Germinal center (tissue), 1 donor: ENCODE measurements around the gene MVB12B.
"Not testable (repeated sequence)": the region's sequence is repeated elsewhere in the genome, so short reads cannot be mapped to it uniquely, and the experiment has no call there.

Experiments
- DNase-seq: peaks from one replicate; pipeline ENCODE4 v3.0.0; 2012; ENCODE audit warnings: mixed read lengths, low spot score

Gene MVB12B

DNA sequence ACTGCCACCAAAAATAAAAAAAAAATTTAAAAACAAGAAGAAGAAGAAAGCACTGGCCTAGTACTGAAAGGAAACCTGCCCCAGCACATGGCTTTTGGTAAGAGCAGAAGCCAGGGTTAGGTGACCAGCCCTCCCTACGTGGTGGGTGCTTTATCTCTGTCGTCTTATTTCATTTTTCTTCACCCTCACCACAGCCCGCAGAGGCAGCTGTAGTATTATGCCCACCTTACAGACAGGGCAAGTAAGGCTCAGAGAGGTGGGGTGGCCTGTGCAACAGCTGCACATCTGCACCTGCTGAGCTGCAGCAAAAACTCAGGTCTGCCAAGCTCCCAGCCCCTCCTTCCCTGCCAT, 146.3 kb downstream of the MVB12B start:
- DNase-seq: no peak

DNA sequence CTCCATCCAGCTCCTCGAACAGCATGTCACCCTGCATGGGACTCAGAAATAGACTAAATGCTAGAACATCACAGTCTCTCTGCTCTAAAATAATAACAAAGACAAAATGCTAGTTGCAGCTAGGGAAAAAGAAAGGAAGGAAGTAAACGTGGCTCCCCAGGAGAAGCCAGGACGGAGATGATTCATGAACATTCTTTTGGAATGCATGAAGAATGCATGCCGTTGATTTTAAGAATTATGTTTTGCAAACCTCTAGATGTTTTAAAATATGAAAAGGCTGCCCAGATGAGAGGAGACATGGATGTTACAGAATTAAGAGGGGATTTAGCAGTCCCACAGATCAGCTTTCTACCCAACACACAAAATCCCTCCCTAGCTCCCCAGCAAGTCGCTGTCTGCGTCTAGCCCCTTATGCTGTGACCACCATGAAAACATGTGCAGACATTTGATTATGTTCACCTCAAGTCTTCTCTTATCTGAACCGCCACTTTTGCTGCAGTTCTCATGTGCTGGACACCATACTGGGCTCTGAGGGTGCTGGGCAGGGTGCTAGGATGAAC, 147.7 kb downstream of the MVB12B start:
- no peak for DNase-seq

DNA sequence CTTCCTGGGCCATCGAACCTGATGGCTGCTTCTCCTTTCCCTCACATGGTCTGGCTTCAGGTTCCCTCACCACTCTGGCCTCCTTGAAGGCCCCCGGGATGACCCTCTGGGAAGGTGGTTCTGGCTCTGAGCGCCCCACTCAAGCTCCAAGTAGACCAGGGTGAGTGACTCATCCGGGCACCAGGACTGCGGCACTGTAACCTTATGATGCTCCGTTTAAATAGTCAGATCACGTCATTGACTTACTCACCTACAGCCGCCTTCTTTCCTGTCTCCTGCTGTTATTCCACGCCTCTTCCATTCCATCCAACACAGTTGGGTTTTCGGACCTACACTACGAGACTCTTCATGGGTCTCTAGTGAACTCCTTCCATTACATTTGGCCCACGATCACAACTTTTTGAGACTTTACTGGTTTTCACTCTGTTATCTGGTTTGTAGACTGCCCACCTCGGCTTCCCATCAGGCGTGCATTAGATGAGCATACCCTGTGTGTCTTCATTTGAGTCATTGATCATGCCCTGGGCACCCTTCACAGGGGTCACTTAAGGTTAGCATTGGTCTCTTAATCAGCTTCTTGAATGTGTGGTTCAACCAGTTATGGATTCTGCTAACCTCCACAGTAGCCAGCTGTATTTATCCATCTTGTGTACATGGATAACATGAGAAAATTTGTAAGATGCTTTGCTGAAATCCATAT, 148.3 kb downstream of the MVB12B start:
- no peak for DNase-seq

DNA sequence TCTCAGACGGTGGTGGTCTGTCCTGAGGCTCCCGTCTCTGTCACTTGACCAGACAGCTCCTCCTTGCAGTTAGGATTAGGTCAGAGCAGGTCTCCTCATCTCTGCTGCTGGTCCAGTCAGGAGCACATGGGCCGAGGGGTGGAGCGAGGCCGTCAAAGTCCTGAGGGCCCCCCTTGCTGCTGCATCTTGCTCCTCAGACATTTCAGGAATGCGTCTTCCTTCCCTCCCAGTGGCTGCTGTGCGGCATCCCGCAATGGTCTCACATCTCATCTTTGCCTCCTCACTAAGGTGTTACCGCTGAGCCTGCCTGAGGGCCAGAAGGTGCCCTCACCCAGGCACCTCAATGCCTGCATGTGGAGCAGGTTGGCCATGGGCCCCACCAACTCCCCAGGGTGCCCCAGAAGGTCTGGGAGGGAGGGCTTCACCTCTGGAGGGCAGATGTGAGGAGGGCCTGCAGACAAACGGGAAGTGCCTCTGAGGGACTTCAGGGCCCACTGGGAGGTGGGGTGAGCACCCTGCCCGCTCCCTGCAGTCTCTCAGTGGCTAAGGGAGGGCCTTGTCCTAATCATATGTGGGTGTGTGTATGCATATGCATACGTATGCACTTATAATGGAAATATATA, 149.4 kb downstream of the MVB12B start:
- DNase-seq: no peak

DNA sequence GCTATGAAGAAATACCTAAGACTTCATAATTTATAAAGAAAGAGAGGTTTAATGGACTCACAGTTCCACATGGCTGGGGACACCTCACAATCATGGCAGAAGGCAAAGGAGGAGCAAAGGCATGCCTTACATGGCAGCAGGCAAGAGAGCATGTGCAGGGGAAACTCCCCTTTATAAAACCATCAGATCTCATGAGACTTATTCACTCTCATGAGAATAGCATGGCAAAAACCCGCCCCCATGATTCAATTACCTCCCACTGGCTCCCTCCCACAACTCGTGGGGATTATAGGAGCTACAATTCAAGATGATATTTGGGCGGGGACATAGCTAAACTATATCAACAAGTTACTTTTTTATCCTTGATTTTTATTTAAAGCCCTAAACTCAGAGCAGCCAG, 150.8 kb downstream of the MVB12B start:
- DNase-seq: not testable (repeated sequence)

DNA sequence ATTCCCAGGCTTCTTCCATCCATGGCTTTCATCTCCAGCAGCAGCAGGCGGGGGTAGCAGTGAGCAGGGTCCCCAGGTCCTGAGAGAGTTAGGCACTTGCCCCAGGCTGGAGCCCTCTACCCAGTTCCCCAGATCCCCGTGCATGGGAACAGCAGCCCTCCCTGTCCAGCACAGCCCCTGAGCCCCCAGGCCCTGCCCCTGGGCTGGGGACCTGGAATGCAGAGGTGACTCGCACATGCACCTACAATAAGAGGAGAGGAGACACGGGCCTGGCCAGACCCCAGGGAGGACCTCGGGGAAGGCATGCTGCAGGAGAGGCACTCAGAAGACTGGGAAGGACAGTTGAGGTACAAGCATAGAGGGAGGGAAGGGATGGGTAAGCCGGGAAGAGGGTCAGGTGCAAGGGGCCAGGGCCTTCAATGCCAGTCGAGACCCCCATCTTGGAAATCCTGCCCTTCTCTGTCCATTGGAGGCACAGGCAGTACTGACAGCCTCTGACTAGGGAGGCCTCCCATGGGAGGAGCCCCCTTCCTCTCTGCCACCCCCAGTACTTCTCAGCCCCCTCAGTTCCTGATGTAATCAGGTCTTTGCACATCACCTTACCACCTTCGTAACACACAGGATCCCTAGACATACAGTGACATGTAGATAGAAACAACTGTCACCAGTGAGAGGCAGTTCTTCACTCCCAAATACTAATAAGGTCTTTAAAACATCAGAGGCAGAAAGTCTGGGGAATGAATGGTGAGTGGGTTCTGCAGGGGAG, 151.8 kb downstream of the MVB12B start:
- no peak for DNase-seq

DNA sequence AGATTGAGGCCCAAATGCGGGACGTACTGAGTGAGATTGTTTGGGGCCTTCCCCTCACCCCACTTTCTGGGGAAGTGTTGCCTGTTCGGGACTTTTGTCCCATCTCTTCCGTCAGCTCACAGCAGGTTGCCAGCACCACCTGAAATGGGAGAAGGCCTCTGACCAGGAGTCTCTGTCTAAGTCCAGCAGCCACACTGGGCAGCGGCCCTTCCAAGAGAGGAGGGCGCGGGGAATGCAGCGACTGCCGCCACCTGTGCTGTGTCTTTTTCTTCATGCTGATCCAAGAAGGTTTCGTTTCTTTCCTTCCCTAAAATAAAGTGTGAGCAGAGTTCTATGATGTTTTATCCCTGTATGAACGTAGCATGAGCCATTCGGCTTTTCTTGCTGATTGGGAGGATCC, 152.9 kb downstream of the MVB12B start:
- no peak for DNase-seq

DNA sequence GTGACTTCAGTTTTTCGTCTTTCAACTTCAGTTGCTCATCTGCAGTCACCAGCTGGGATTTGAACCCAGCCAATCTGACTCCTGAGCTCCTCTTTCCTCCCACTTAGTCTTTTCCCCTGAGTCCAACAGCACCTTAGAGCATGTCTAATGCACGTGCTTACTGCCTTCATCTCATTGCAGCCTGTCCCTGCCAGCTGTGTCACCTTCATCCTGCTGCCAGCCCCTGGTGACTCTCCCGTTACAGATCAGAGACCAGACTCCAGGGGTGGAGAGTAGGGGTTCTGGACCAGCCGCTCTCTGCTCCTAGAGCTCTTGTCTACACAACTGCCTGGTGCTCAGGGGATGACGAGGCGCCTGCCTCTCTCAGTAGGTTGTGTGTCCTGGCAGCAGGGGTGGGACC, 154.2 kb downstream of the MVB12B start:
- no peak for DNase-seq

DNA sequence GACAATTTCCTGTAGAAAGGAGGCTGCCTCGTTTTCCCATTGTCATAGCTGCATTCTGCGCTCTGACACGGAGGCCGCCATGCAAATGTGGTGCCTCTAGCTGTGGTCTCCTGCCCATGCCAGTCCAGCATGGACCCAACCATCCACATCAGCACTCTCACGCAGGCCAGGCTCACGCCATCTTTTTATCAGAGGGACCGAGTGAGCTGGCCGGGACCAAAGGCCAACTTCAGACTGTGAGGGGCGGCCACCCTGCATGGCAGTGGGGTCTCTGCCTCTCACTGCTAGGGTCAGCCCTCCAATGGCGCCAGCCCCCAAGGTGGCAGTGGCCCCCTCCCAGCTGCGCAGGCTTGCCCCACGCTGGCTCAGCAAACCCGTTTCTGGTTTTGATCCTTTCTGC, 155.2 kb downstream of the MVB12B start:
- DNase-seq: no peak

DNA sequence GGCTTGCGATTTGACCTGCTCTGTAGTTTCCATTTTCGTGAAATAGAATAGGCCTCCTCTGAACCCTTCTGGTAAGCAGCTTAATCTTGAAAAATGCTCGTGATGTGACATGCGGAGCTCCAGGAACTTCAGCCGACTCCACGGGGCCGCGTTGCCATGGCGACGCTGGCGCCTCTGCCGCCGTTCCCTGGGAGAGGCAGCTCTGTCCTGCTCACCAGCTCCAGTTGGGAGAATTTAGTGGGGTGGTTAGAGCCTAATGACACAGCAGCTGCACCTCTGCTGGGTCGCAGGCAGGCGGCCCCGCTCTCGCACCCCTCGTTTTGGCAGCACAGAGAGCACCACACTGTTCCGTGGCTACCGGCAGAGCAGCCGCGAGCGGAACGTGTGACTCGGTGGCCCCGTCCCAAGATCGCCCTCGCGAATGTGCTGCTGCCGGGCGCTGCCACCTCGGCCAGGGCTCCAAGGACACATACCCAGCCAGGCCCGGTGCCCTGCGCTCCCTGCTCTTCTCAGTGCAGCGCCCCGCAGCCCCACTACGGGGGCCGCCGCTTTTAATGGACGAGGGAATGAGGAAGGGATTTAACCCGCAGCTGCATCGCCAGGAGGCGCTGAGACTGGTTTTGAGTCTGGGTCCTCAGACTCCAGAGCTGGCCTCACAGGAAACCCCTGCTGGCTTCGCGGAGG, 155.9 kb downstream of the MVB12B start:
- DNase-seq: no peak

DNA sequence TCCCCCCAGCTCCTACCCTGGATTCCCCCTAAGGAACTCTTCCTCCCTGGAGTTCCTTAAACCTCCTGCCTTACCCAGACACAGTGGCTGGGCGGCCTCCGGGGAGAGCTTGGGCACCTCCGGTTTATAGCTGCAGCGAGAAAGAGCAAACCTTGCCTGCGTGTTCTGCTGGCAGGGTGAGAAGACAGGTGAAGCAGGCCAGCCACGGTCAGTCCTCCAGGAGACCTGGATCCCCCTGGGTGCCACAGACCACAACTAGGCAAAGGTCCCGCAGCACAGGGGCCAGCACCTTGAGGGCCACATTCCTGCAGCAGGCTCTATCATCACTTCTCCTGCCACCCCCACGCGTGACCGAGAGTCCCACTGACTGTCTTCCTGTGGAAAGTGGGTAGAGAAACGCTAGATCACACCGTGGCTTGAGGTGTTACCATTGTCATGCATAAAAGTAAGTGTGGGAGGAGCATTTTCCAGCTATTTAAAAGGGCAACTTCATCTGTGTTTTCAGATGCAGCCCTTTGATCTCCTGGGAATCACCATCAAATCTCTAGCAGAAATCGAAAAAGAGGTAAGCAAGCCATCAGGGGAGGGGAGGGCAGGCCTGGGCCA, 156.9 kb downstream of the MVB12B start:
- no peak for DNase-seq

DNA sequence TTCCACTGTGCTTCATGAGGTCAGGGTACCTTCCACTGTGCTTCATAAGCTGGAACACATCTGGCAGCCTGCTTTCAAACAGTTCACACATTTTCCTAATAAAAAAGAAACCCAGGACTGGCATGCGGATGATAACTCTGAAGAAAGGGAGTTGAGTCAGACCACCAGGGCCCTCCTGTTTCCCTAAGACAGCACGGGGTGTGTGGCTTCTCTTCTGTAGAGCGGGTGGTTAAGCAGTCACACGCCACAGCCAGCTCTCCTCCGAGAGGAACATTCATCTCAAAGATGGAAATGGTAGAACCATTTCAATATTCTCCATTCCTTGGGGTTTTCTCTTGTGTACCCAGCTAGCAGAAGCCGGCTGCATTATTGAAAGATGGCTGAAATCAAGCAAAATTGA, 159.0 kb downstream of the MVB12B start:
- no peak for DNase-seq

DNA sequence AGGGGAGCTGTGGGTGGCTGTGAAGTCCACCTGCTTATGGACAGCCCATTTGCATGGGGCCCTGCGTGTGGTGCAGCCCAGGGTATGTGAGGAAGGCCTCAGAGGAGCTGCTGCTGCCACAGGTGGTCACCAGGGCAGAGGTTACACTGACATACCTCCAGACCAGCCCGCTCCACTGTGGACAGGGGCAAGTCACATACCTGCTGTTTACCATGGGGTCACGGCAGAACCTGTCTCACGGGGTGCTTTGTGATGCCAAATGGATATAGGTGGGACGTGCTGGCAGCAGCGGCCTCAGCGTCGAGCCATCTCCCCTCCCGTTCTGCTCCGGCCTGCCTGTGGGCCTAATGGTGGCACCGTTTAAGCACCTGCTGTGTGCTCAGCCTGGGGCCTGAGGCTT, 159.6 kb downstream of the MVB12B start:
- no peak for DNase-seq

DNA sequence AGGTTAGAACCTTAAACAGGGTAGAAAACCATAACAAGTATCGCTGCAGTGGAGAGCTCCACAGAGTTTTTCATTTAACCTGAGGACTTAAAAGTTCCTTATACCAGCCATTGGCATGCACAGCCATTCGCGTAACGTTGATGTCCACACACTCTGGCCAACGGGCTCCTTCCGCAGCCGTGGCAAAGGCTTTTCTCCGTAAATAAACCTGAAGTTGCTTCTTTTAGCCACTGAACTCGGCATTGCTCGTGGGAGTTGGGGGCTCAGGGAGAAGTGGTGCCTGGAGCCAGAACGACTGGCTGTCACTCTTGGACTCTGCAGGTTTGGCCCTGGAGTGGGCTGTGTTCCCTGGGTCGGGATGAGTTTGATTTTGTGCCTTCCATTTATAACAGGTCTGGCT, 161.2 kb downstream of the MVB12B start:
- DNase-seq: no peak

DNA sequence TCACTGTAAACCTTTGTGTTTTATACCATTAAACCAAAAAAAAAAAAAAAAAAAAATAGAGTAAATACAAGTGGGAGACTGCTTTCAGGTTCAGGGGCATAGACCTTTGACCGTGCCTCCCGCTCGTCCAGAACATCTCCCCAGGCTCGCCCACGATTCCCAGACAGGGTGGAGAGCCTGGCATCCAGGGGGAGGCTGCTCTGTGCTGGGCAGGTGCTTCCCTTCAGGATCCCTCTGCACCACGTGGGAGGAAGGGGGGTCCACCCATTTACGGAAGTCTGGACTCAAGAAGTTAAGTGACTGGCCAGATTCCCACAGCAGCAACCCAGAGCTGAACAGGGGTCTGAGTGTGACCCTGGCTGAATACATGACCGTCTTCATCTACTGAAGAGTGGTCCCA, 161.7 kb downstream of the MVB12B start:
- no peak for DNase-seq

DNA sequence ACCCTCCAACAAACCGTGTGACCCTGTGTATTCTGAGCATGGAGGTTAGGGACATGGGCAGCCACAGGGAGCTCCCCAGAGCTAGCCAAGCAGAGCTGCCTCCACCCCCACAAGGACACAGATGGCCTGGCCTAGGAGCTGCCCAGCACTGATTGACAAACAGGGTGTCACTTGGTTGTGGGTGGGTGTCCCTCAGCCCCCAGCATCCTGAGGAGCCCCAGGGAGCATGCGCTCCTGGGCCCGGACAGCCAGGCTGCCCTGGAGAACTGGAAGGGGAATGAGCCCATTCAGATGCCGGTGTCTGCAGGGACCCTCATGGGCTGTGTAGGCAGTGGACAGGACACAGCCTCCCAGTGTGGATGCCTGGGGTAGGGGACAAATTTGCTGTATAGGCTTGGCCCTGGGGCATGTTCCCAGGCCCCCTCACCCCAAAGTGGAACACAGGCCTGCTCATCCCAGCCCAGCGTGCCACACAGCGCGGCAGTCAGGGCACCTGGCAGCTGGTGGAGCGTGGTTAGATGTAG, 162.3 kb downstream of the MVB12B start:
- DNase-seq: no peak

DNA sequence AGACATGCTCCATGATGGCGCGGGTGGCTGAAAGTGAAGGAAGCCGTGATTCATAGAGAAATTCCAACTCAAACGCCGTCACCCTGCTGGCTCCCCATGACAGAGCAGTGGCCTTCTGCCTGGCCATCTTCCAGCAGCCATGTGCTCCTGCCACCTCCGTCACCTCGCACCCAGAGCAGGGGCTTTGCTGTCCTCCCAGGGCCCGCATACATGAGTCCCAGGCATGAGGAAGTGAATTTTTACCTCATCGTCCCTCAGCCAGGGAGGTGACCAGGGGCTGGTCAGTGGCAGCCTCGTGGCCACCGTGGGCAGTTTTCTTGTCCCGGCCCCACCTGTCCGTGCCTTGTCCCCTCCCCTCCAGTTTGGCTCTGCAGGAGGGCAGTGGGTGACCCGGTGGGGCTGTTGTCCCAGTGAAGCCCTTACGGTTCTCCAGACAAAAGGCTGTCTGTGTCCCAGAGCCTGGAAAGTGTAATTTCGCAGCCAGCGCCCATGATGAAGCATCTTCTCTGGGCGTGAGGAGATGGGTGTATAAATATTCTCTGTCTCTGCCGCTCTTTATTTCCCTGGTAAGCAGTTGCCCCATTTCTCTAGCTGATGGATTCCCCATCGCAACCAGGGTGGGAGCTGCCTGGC, 163.1 kb downstream of the MVB12B start:
- DNase-seq: no peak

DNA sequence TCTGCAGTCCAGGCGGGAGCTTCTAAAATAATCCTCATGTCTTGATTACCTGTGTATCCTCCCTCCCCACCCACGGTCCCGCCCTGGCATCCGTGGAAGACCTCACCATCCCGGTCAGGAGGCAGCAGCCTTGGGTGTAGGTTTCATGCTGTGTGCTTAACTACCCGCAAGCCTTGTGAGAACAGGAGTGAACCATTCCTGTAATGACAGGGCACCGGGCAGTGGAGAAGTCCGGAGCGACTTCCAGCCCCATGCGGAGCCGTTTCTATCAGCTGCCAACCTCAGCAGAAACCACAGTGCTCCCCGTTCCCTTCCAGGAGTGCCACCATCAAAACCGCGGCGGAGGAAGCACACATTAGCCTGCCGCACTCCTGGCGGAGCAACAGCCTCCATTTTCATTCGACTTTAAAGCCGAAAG, 163.6 kb downstream of the MVB12B start:
- no peak for DNase-seq

DNA sequence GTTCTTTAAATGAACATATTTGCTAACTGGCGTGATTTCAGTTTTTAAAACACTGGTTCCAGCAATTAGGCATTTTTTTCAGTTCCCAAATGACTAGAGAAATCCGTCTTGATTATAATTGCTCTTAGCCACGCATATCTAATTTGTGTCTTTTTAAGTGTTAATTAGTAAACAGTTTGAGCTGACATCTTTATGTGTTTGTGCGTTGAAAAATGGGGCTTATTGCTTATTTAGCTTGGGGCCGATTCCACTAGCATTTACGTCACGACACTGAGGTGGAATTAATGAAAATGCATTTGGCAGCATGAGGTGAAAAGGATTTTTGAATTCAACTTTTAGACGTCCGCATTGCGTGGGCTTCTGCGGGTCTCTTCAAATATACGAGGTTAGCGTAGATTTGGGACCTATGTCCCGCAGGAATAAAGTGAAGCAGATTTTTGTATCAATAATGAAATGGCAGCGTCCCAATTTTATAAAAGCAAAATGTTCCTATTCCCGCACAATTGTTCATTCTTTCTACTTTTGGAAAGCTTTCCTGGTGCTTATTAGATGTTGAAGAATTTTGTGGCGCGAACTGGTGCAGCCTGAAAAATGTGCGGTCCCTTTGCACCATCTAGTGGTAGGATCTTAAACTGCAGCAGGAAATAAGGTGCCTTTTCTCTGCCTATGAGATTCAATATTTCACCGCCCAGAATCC, 164.4 kb downstream of the MVB12B start:
- DNase-seq: peak; percentile 53

DNA sequence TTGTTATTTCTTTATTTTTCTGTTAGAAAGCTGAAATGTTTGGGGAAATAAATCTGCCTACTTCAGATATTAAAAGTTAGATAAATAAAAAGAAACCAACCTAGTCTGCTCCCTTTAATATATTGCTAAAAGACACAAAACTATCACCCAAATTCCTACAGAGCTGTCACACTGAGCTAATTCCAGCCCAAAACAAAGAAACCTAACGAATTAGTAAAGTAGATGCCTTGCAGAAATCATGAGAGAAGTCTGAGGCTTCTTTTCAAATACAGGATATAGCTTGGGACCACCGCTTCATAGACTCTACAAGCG, 164.9 kb downstream of the MVB12B start:
- no peak for DNase-seq

DNA sequence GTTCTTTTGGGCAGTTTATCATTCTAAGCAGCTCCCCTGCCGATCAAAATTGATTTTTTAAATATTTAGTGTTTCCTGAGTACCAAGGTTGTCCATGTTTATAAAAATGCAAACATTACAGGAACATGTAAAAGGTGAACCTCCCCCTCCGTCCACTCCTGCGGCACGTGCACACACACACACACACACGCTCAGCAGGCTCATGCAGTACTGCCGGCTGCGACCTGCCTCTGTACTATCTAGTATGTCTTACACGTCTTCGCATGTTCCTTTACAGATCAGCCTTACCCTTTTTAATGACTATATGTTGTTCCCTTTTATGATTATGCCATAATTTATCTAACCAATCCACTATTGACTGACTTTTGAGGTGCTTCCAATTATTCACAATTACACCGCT, 165.3 kb downstream of the MVB12B start:
- no peak for DNase-seq
